ENCODE measurements around the gene ACOT9.
"Not testable (repeated sequence)": the region's sequence is repeated elsewhere in the genome, so short reads cannot be mapped to it uniquely, and the experiment has no call there.

Gene ACOT9

GRCh38 chrX:23704673-23705206, 38.3 kb downstream of the ACOT9 start:
- no peak overlapping the region for H3K4me3 ChIP-seq (ENCODE audit: control insufficient read depth, low read depth, low read length)
- no peak for DNase-seq (ENCODE audit: low read depth)
- TF ChIP-seq CTCF (IDR thresholded peaks at IDR 0.05; ENCODE audit: control insufficient read depth, insufficient read depth, low read depth, low read length, missing control alignments) = no peak

- no peak for DNase-seq (ENCODE audit: low read depth)
- H3K4me3 ChIP-seq (ENCODE audit: control insufficient read depth, low read depth, low read length) = no peak overlapping the region
- no peak for TF ChIP-seq CTCF (IDR thresholded peaks at IDR 0.05; ENCODE audit: control insufficient read depth, insufficient read depth, low read depth, low read length, missing control alignments)
Measured at GRCh38 chrX:23699636-23700194, 43.4 kb downstream of the ACOT9 start.

- no peak for DNase-seq (ENCODE audit: low read depth)
- no peak overlapping the region for H3K4me3 ChIP-seq (ENCODE audit: control insufficient read depth, low read depth, low read length)
- TF ChIP-seq CTCF (IDR thresholded peaks at IDR 0.05; ENCODE audit: control insufficient read depth, insufficient read depth, low read depth, low read length, missing control alignments) = peak; percentile 67
Measured at GRCh38 chrX:23694606-23695005, 48.5 kb downstream of the ACOT9 start.

GRCh38 chrX:23692166-23692565, 50.9 kb downstream of the ACOT9 start:
- no peak for TF ChIP-seq CTCF (IDR thresholded peaks at IDR 0.05; ENCODE audit: control insufficient read depth, insufficient read depth, low read depth, low read length, missing control alignments)
- DNase-seq (ENCODE audit: low read depth) = no peak

GRCh38 chrX:23676486-23676885, 66.6 kb downstream of the ACOT9 start:
- not testable (repeated sequence) for H3K4me3 ChIP-seq (ENCODE audit: control insufficient read depth, low read depth, low read length); DNase-seq (ENCODE audit: low read depth)

More at GRCh38 chrX:23692166-23692565, 50.9 kb downstream of the ACOT9 start:
- H3K4me3 ChIP-seq (ENCODE audit: control insufficient read depth, low read depth, low read length) = no peak overlapping the region

- DNase-seq (ENCODE audit: low read depth) = no peak
- no peak for TF ChIP-seq CTCF (IDR thresholded peaks at IDR 0.05; ENCODE audit: control insufficient read depth, insufficient read depth, low read depth, low read length, missing control alignments)
- no peak overlapping the region for H3K4me3 ChIP-seq (ENCODE audit: control insufficient read depth, low read depth, low read length)
Measured at GRCh38 chrX:23673108-23673507, 70.0 kb downstream of the ACOT9 start.

GRCh38 chrX:23670528-23670927, 72.5 kb downstream of the ACOT9 start:
- no peak for DNase-seq (ENCODE audit: low read depth)
- no peak overlapping the region for H3K4me3 ChIP-seq (ENCODE audit: control insufficient read depth, low read depth, low read length)
- no peak for TF ChIP-seq CTCF (IDR thresholded peaks at IDR 0.05; ENCODE audit: control insufficient read depth, insufficient read depth, low read depth, low read length, missing control alignments)
